H4 (cell line): Measurements from ENCODE around the gene CD83. TPM values are rescaled to one million over a fixed set of nuclear protein-coding genes. Genes with fewer than 3 reads are reported as not detected.
"Not testable (repeated sequence)": the region's sequence is repeated elsewhere in the genome, so short reads cannot be mapped to it uniquely, and the experiment has no call there.

Source experiments
- DNase-seq: peaks from one replicate; pipeline ENCODE4 v3.0.0-alpha.2; 2015; ENCODE audit warnings: low spot score
- total RNA-seq: library from RNA; depleted of rRNA; stranded (reverse); fragments of >200 nt; shearing (Covaris generic); gene quantifications from 2 replicates; pipeline ENCODE4 v1.2.3, GENCODE V29; 2014

Gene CD83
- total RNA-seq, 1 experiment from 2014 or later = 3.8 TPM

DNA sequence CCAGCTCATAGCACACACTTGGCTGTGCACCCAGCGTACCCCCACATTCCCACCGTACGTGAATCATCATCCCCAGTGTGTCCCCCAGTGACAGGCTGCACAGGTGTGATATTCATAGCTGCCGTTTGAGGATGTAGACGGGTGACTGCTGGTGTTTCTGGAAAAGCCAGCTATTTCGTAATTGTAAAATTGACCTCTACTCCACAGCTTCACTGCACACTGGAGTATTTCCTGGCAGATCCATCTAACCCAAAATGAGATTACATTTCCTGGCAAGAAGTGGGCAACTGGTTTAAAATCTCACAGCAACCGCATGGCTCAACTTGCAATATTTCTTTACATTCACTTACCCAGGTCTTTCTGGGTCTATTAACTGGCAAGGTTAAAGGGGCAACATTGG lies 30.3 kb downstream of the CD83 start:
- DNase-seq = no peak

GRCh38 chr6:14148471-14148870 lies 30.9 kb downstream of the CD83 start:
- DNase-seq = no peak

DNA sequence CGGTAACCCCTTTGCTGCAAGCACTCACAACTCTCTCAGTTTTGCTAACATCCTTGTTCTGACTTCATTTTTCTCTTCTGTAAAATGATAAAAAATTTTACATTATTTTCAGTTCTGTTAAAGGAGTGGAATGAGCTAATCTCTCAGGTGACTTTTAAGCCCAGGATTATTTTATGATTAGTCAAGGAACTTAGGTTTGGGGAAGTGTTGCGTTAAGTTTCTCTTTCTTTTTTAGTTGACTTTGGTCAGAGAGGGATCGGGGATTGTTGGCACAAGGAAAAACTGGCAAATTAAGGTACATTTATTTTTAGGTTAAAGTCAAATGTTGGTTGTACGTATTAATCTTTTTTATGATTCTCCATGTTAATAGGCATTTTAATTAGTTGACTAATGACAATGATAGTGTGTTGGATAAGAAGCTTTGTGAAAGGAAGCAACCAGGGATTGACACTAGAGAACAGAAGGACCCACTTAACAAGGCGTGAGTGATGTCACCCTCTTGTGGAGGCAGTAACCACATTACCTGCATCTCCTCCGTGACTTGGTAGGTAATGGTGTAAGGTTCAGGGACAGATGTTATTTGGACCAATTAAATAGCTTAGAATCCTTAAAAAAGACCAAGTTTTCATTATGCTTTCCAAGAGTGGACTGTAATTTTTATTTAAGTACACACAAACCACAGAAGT lies 31.6 kb downstream of the CD83 start:
- DNase-seq = no peak

GRCh38 chr6:14149739-14150130 lies 32.2 kb downstream of the CD83 start:
- DNase-seq = no peak

DNA sequence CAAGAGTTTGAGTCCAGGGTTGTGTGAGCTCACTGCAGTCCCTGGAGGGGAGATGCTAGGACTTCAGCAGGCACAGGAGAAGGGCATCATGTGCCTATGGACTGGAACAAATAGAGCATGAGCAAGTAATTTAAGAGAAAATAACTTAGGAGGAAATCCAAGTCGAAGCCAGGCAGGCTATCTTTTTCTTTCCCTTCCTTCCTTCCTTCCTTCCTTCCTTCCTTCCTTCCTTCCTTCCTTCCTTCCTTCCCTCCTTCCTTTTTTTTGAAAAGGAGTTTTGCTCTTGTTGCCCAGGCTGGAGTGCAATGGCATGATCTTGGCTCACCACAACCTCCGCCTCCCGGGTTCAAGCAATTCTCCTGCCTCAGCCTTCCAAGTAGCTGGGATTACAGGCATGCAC lies 33.7 kb downstream of the CD83 start:
- not testable (repeated sequence) for DNase-seq

GRCh38 chr6:14151773-14152172 lies 34.2 kb downstream of the CD83 start:
- DNase-seq = no peak

- DNase-seq = no peak
Measured at GRCh38 chr6:14153228-14153627, 35.7 kb downstream of the CD83 start.

GRCh38 chr6:14159090-14159489 lies 41.5 kb downstream of the CD83 start:
- DNase-seq = no peak

DNA sequence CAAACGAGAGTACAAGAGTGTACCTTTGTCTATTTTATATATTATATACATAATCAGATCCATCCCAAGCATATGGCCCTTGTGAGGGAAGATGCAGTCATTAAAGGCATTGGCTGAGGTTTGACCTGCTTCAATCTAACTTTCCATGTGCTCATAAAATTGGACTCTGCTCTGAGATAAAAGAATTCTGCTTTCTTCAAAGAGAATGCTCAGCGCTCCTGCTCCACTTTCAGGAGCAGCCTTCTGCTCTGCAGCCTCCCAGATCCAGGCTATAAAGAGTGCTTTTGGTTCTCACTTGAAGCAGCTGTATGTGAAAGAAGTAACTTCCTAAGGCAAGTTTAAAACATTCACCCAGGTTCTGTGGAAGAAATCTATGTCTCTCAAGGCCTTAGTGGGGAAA lies 45.3 kb downstream of the CD83 start:
- no peak for DNase-seq

DNA sequence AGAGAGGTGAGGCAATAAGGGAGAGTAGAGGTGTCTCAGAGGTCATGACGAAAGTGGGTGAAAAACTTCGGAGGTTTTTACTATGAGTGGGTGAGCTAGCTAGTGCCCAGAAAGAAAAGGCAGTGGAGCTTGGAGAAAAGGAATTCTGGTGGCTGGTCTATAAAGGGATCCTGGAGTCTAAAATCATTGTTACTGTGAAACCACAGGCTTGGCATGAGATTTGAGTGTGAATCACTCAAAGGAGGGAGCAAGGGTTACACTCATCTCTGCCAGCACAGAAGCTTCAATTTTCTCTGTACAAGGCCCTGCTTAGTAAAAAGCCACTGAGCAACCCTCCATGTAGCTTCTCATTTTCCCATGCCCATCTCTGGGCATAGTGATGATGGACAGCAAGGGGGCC lies 47.5 kb downstream of the CD83 start:
- peak; percentile 49 for DNase-seq

DNA sequence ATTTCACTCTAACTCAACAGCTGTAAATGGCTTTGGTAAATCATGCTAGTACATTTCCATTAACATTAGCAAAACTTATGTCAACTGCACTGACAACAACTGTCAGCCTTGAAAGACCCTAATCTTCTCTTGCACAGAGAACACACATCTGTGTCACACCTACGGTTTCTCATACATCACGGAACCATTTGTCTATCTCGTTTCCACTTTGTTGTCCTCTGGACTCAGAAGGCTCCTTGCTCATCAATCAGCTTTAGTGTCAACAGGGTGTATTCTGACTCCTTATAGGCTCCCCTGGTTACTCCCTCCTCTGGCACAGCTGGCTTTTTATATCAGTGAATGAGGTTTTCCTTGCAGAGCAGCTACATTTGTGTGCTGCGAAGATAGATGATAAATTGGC lies 49.3 kb downstream of the CD83 start:
- no peak for DNase-seq

- DNase-seq = no peak
Measured at GRCh38 chr6:14170128-14170527, 52.6 kb downstream of the CD83 start.

GRCh38 chr6:14172562-14172961 lies 55.0 kb downstream of the CD83 start:
- no peak for DNase-seq

GRCh38 chr6:14174226-14174625 lies 56.7 kb downstream of the CD83 start:
- DNase-seq = no peak

DNA sequence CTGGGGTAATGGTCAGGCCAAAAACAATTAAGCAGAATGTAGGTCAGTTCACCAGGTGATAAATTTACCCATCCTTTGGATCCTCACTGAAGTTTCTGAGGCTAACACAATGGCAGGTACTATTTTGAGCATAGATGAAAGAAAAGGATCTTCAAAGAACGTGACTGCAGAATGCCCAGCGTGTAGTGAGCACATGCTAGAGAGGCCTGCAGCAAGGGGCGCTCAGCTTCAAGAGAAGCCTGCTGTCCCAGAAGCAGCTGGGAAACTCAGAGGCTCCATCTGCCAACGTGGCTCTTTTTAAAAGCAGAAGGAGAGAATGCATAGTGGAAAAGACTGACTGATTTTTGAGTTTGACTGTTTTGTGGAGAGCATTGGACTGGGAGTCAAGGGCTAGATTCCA lies 57.4 kb downstream of the CD83 start:
- no peak for DNase-seq

DNA sequence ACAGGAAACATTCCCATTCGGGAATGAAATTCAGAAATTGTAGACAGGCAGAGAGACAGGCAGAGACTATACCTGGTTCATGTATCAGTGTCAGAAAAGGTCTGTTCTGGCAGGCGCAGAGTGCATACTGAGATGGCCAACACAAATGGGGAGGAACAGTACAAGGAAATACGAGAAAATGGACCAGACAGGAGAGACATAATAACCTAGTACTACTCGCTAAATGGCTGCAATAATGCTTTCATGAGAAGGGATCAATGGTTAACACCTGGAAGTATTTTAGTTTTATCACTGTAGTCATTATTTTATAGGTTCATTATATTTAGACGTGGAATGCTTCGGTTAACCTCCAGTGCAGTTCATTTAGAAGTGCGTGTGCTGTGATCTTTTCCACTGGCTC lies 58.9 kb downstream of the CD83 start:
- DNase-seq = no peak

GRCh38 chr6:14177413-14178082 lies 60.0 kb downstream of the CD83 start:
- DNase-seq = no peak

DNA sequence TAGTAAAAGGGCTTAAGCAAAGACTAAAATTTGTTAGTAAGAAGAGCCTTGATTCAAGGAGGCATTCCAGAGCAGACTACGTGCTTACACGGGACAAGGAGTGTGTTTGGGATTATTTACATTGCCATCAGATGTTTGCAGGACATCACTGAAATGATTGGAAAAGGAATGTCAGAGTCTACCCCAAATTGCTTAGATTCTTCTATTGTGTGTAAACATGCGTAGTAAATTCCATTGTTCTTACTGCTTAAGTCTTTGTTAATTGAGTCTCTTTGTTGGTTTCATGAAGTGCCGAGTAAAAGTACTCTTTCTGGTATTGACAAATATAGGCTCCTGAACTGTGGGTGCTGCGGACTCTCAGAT lies 60.5 kb downstream of the CD83 start:
- DNase-seq = no peak

DNA sequence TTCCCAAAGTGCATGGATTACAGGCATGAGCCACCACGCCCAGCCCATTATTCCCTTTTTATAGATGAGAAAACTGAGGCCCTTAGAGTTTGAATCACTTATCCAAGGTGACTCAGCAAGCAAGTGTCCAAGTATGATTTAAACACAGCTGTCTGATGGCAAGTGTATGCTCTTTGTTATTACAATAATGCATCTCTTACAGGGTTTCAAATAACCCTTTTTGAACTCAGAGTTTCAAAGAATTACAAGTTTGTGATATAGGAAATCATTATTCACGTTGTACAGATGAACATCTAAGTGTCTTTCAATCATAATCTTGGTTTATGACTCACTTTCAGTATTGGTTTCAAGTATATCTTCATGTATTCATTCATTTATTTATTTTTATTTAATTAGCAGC lies 63.0 kb downstream of the CD83 start:
- DNase-seq = no peak

DNA sequence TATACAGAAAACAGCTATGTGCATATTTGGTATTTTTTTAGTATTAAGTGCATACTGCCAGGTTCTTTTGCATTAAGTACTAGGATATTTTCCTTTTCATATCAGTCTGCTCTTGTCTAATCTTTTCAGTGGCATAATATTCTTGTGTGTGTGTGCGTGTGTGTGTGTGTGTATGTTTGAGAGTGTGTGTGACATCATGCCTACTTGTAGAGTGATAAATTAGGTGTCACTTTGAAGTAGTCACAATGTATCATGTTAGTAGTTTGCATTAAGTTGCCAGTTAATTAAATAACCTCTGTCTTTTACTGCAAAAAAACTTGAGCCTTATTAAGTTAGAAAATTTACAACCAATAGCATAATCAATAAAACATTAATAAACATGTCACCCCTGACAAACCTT lies 65.3 kb downstream of the CD83 start:
- no peak for DNase-seq
